ENCODE results near the gene PROX1. TPM values are rescaled to one million over a fixed set of nuclear protein-coding genes. Genes with fewer than 3 reads are reported as not detected.

Gene PROX1
- total and polyA plus RNA-seq, 2 of the 4 experiments (the other 2 are of a cell fraction) = under 0.01 to 0.02 TPM

- Histone ChIP-seq H3K4me1 (ENCODE audit: control insufficient read depth, insufficient read depth, low read length) (no peaks in the 10 kb centered on the region), H3K9me1 (ENCODE audit: insufficient read depth, low read length) (no peaks in the 10 kb centered on the region), H3K14ac (replicated peaks; ENCODE audit: low read depth, low read length) (no peak overlapping the region), H3K4me3 (ENCODE audit: insufficient read depth, low read depth, low read length) (no peak overlapping the region), H3K4ac (ENCODE audit: low read depth, low read length) (no peak overlapping the region), H3K36me3 (ENCODE audit: control insufficient read depth, insufficient read depth, low read length) (no peaks in the 10 kb centered on the region), H4K5ac (ENCODE audit: low read depth, low read length) (no peak overlapping the region), H4K20me1 (ENCODE audit: insufficient read depth, low read length) (no peaks in the 10 kb centered on the region), H4K8ac (ENCODE audit: low read depth in 2 of 2, low read length in 2 of 2) (no peak overlapping the region), H2AK9ac (replicated peaks; ENCODE audit: low read depth, low read length, poor library complexity) (no peak overlapping the region), H3K27me3 (ENCODE audit: control insufficient read depth, insufficient read depth, low read length) (no peaks in the 10 kb centered on the region; the same call in 1 of the 2 replicates), H2BK120ac (ENCODE audit: low read depth, low read length) (no peak overlapping the region), H3K18ac (ENCODE audit: low read depth, low read length) (no peak overlapping the region), H2BK5ac (ENCODE audit: low read depth, low read length, poor library complexity, severe bottlenecking) (no peak overlapping the region), H2AK5ac (ENCODE audit: low read depth, low read length) (no peak overlapping the region), H3K79me1 (ENCODE audit: low read depth in 1 of 2, low read length in 2 of 2) (no peaks in the 10 kb centered on the region), H2AFZ (replicated peaks; ENCODE audit: low read length, poor library complexity) (no peak overlapping the region), H2BK20ac (ENCODE audit: low read depth, low read length) (no peak overlapping the region), H3K27ac (ENCODE audit: insufficient read depth, low read length) (no peak overlapping the region), H3K56ac (ENCODE audit: extremely low read depth, insufficient read depth, low read length) (no peak overlapping the region), H3K9me3 (ENCODE audit: control insufficient read depth, insufficient read depth, low read length) (no peaks in the 10 kb centered on the region), H4K91ac (ENCODE audit: insufficient read depth, low read depth, low read length) (no peak overlapping the region), H3K4me2 (ENCODE audit: low read depth, low read length) (no peak overlapping the region), H2BK15ac (ENCODE audit: low read depth, low read length) (no peak overlapping the region), H3K23ac (ENCODE audit: low read depth, low read length) (no peak overlapping the region), H3K9ac (ENCODE audit: low read depth, low read length) (no peak overlapping the region)
- dilution Hi-C loops (cut with HindIII; ENCODE audit: low sequenced_read_pairs, unreplicated experiment) = no loop called here
- ChIA-PET POLR2A (ENCODE audit: unreplicated experiment) (no interaction called here), CTCF (interaction anchor here (1.2 kb wide), 1 partner anchor 13 kb away, joined by 4 read pairs; no protein-coding TSS in a partner anchor)
- no peak for ATAC-seq (ENCODE audit: low read depth)
- no peak for TF ChIP-seq FOS (IDR thresholded peaks at IDR 0.05; ENCODE audit: low read depth, low read length)
- no peak for TF ChIP-seq CHD1 (IDR thresholded peaks at IDR 0.05; ENCODE audit: low read depth, low read length)
- no peak for TF ChIP-seq MAFK (IDR thresholded peaks at IDR 0.05; ENCODE audit: low read depth, low read length)
- no peak for TF ChIP-seq NFE2L2 (IDR thresholded peaks at IDR 0.05; ENCODE audit: low read depth, low read length)
- no peak for TF ChIP-seq RCOR1 (IDR thresholded peaks at IDR 0.05; ENCODE audit: insufficient replicate concordance, low read length)
- no peak for TF ChIP-seq BHLHE40 (IDR thresholded peaks at IDR 0.05; ENCODE audit: low read depth, low read length)
- no peak for TF ChIP-seq CTCF (conservative IDR thresholded peaks at IDR 0.05; ENCODE audit: low read depth, low read length)
- TF ChIP-seq USF2 (IDR thresholded peaks at IDR 0.05; ENCODE audit: low read depth, low read length) = no peak
- no peak for TF ChIP-seq MXI1 (IDR thresholded peaks at IDR 0.05; ENCODE audit: borderline replicate concordance, low read depth, low read length)
- TF ChIP-seq RFX5 (IDR thresholded peaks at IDR 0.05; ENCODE audit: low read depth, low read length) = no peak
- no peak for TF ChIP-seq POLR2A (IDR thresholded peaks at IDR 0.05; ENCODE audit: low read depth, low read length)
- no peak for TF ChIP-seq MAZ (IDR thresholded peaks at IDR 0.05; ENCODE audit: borderline replicate concordance, low read depth, low read length)
- no peak for TF ChIP-seq RAD21 (IDR thresholded peaks at IDR 0.05; ENCODE audit: low read length)
- TF ChIP-seq CEBPB (IDR thresholded peaks at IDR 0.05; ENCODE audit: low read depth, low read length) = no peak
- TF ChIP-seq ELK1 (IDR thresholded peaks at IDR 0.05; ENCODE audit: borderline replicate concordance, low read depth, low read length) = no peak
- in situ Hi-C loops (cut with MboI; ENCODE audit: low sequenced_read_pairs) = no loop called here
- no peak for DNase-seq
- WGBS, 2 experiments (ENCODE audit: extremely low coverage in 2 of 2, insufficient read length in 1 of 2) = 20% methylated on average over 1 of the region's 3 CpGs; no CpG with 5 or more reads in 1 of the 2 experiments
- intact Hi-C loops (cut with micrococcal nuclease) = no loop called here
- BruUV-seq (replicated peaks) = no TSS peak
Measured at GRCh38 chr1:214003233-214003632, 15.5 kb downstream of the PROX1 start.

Measured in IMR-90 (cell line).